Dendritic cell treated with granulocyte-macrophage colony-stimulating factor and Interleukin-4, amounts not matched to agents 40 ng/mL and 50 ng/mL, for 4 days (primary cell): ENCODE data around the gene PRKCH.

ENCODE experiments used
- H3K27ac Mint-ChIP-seq: one replicate; pipeline ENCODE4 v1.8.0; 2022; ENCODE audit warnings: mild to moderate bottlenecking, mixed read lengths
- H3K27me3 Mint-ChIP-seq: one replicate; pipeline ENCODE4 v1.8.0; 2022; ENCODE audit warnings: mild to moderate bottlenecking, mixed read lengths
- H3K36me3 Mint-ChIP-seq: one replicate; pipeline ENCODE4 v1.8.0; 2022; ENCODE audit warnings: low read depth, mixed read lengths
- H3K4me1 Mint-ChIP-seq: one replicate; pipeline ENCODE4 v1.8.0; 2022; ENCODE audit warnings: low read depth, mixed read lengths
- H3K4me3 Mint-ChIP-seq: one replicate; pipeline ENCODE4 v1.8.0; 2022; ENCODE audit warnings: mild to moderate bottlenecking, moderate library complexity, mixed read lengths
- H3K9me3 Mint-ChIP-seq: one replicate; pipeline ENCODE4 v1.8.0; 2022; ENCODE audit warnings: mixed read lengths
- intact Hi-C: fragments of 100-400 bp; cut with micrococcal nuclease; formaldehyde crosslinking; loops from one replicate; pipeline ENCODE4 v1.15.0; 2022

PRKCH gene

GRCh38 chr14:61320806-61321384 lies 484 bp upstream of the PRKCH start:
- no peaks in the 10 kb centered on the region for H3K9me3 Mint-ChIP-seq
- H3K36me3 Mint-ChIP-seq: no peaks in the 10 kb centered on the region
- H3K4me3 Mint-ChIP-seq: peak overlapping the region; percentile 86
- peak overlapping the region; percentile 48 for H3K27ac Mint-ChIP-seq
- intact Hi-C loops: no loop called here
- peaks cover 23% of the 10 kb centered on the region for H3K27me3 Mint-ChIP-seq
- peaks cover 13% of the 10 kb centered on the region for H3K4me1 Mint-ChIP-seq

GRCh38 chr14:61322011-61322798 lies 826 bp downstream of the PRKCH start:
- Mint-ChIP-seq H3K27me3 (peaks cover 23% of the 10 kb centered on the region), H3K36me3 (no peaks in the 10 kb centered on the region), H3K4me1 (peaks cover 18% of the 10 kb centered on the region), H3K4me3 (peak overlapping the region; percentile 86), H3K9me3 (no peaks in the 10 kb centered on the region), H3K27ac (peak overlapping the region; percentile 44)
- intact Hi-C loops: no loop called here

GRCh38 chr14:61322799-61323290 lies 1.5 kb downstream of the PRKCH start:
- Mint-ChIP-seq H3K9me3 (no peaks in the 10 kb centered on the region), H3K27ac (peak overlapping the region; percentile 44), H3K4me1 (peaks cover 18% of the 10 kb centered on the region), H3K27me3 (peaks cover 23% of the 10 kb centered on the region), H3K36me3 (no peaks in the 10 kb centered on the region), H3K4me3 (peak overlapping the region; percentile 86)
- intact Hi-C loops: no loop called here

DNA sequence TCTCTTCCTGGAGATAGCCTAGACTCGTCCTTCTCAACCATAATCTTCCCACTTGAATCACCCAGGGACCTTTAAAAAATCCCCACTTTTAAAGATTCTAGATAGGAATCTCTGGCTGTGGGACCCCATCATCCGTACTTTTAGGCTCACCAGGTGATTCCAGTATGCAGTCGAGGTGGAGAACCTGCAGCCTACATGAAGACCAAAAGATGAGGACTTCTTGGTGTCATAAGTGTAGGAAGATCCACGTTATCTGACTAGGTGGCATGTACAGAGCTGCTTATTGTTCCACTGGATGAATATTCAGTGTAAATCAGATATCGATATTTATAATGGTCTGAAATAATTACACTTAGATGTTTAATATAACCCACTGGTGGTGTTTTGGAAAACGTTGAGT lies 2.6 kb downstream of the PRKCH start:
- Mint-ChIP-seq H3K27ac (no peak overlapping the region), H3K4me1 (peaks cover 27% of the 10 kb centered on the region), H3K9me3 (no peaks in the 10 kb centered on the region), H3K4me3 (no peak overlapping the region), H3K27me3 (peaks cover 23% of the 10 kb centered on the region), H3K36me3 (no peaks in the 10 kb centered on the region)
- intact Hi-C loops: no loop called here

DNA sequence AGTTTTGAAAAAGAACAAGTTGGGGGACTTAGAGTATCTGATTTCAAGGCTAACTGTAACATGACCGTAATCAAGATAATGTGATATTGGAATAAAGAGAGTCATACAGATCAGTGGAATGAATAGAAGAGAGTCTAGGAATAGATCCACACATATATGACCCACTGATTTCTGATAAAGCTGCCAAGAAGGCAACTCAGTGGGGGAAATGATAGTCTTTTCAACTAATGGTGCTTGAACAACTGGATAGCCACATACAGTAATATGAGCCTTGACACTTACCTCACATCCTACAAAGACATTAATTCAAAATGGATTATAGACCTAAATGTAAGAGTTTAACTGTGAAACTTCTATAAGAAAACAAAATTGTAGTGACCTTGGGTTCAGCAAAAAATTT lies 3.8 kb downstream of the PRKCH start:
- Mint-ChIP-seq H3K27me3 (peaks cover 23% of the 10 kb centered on the region), H3K27ac (no peak overlapping the region), H3K4me3 (no peak overlapping the region), H3K9me3 (no peaks in the 10 kb centered on the region), H3K4me1 (peaks cover 39% of the 10 kb centered on the region), H3K36me3 (no peaks in the 10 kb centered on the region)
- intact Hi-C loops: no loop called here

DNA sequence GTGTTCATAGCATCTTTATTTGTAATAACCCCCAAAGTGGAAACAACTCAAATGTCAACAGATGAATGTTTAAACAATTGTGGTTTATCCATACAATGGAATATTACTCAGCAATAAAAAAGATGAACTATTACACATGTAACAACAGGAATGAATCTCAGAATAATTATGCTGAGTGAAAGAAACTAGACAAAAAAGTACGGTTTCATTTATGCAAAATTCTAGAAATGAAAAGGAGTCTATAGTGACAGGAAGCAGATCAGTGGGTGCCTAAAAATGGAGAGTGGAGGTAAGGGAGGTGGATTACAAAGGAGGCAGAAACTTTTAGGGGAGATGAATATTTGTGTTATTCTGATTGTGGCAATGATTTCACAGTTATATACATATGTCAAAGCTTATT lies 4.8 kb downstream of the PRKCH start:
- no peaks in the 10 kb centered on the region for H3K9me3 Mint-ChIP-seq
- no peak overlapping the region for H3K27ac Mint-ChIP-seq
- peaks cover 21% of the 10 kb centered on the region for H3K27me3 Mint-ChIP-seq
- intact Hi-C loops: no loop called here
- no peak overlapping the region for H3K4me3 Mint-ChIP-seq
- peaks cover 40% of the 10 kb centered on the region for H3K4me1 Mint-ChIP-seq
- H3K36me3 Mint-ChIP-seq: no peaks in the 10 kb centered on the region

GRCh38 chr14:61326847-61327246 lies 5.5 kb downstream of the PRKCH start:
- Mint-ChIP-seq H3K36me3 (no peaks in the 10 kb centered on the region), H3K4me1 (peaks cover 40% of the 10 kb centered on the region), H3K9me3 (no peaks in the 10 kb centered on the region), H3K27me3 (peaks cover 17% of the 10 kb centered on the region), H3K27ac (no peak overlapping the region), H3K4me3 (no peak overlapping the region)
- intact Hi-C loops: no loop called here

DNA sequence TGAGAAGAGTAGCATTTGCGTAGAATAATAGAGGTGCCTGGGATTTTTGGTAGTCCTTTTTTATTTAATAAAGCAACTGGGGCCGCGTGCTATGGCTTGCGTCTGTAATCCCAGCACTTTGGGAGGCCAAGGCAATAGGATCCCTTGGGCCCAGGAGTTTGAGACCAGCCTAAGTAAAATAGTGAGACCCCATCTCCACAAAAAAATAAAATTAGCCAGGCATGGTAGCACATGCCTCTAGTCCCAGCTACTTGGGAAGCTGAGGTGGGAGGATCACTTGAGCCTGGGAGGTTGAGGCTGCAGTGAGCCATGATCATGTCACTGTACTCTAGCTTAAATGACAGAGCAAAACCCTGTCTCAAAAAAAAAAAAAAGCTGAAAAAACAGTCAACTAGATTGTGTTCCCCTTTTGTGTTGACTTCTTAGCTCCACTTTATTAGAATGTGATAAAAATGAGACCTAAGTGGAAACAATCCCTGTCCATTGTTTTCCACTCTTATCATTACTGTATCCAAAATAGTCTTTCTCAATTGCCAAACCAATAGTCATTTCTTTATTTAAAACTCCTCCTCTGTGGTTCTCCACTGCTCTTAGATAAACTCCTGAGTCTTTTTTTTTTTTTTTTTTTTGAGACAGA lies 7.4 kb downstream of the PRKCH start:
- intact Hi-C loops: no loop called here

GRCh38 chr14:61329478-61330051 lies 8.2 kb downstream of the PRKCH start:
- H3K4me1 Mint-ChIP-seq: peaks cover 27% of the 10 kb centered on the region
- H3K36me3 Mint-ChIP-seq: no peaks in the 10 kb centered on the region
- intact Hi-C loops: no loop called here
- no peak overlapping the region for H3K4me3 Mint-ChIP-seq
- H3K27ac Mint-ChIP-seq: peak overlapping the region; percentile 54
- H3K27me3 Mint-ChIP-seq: no peaks in the 10 kb centered on the region
- H3K9me3 Mint-ChIP-seq: no peaks in the 10 kb centered on the region

More for the DNA sequence above, 7.4 kb downstream of the PRKCH start:
- no peaks in the 10 kb centered on the region for H3K36me3 Mint-ChIP-seq
- no peak overlapping the region for H3K4me3 Mint-ChIP-seq
- H3K9me3 Mint-ChIP-seq: no peaks in the 10 kb centered on the region
- H3K4me1 Mint-ChIP-seq: peaks cover 27% of the 10 kb centered on the region
- peak overlapping the region; percentile 54 for H3K27ac Mint-ChIP-seq
- H3K27me3 Mint-ChIP-seq: peaks cover under 1% of the 10 kb centered on the region

- no peak overlapping the region for H3K4me3 Mint-ChIP-seq
- no peak overlapping the region for H3K27ac Mint-ChIP-seq
- peaks cover 27% of the 10 kb centered on the region for H3K4me1 Mint-ChIP-seq
- no peaks in the 10 kb centered on the region for H3K27me3 Mint-ChIP-seq
- intact Hi-C loops: no loop called here
- no peaks in the 10 kb centered on the region for H3K36me3 Mint-ChIP-seq
- no peaks in the 10 kb centered on the region for H3K9me3 Mint-ChIP-seq
These were observed 9.1 kb downstream of the PRKCH start for GRCh38 chr14:61330511-61330910.

DNA sequence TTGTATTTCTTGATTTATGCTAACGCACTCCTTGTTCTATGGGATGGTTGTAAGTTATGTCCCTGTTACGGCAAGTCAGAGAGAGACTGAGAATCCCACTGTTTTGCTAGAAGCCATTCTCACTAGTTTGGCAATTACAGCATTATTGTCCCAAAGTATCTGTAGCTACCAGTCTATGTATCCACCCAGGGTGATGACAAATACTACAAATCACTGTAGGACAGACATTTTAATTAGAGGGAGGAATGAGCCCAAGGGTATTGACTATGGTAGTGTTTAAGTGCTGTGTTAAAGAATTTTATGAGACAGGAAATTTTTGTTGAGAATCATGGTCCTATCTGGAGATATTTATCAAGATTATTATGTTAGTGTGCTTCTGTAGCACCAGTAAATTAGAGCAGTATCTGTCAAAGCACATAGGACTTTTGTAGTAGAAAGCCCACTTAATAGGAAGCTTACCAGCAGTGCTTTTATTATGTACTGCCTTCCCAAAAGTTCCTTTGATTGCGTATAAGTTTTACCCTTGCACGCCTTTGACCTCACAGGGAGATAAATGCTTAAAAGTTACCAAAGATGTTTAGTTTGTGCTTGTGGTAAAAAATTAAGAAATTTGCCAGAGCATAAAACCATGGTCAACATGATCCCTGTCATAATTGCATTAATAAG lies 10.7 kb downstream of the PRKCH start:
- Mint-ChIP-seq H3K36me3 (no peaks in the 10 kb centered on the region), H3K9me3 (no peaks in the 10 kb centered on the region), H3K27me3 (no peaks in the 10 kb centered on the region), H3K4me3 (no peak overlapping the region), H3K27ac (no peak overlapping the region), H3K4me1 (peaks cover 22% of the 10 kb centered on the region)
- intact Hi-C loops: no loop called here

GRCh38 chr14:61332658-61333029 lies 11.3 kb downstream of the PRKCH start:
- H3K36me3 Mint-ChIP-seq: no peaks in the 10 kb centered on the region

GRCh38 chr14:61333087-61333486 lies 11.7 kb downstream of the PRKCH start:
- Mint-ChIP-seq H3K36me3 (no peaks in the 10 kb centered on the region), H3K4me1 (peaks cover 22% of the 10 kb centered on the region), H3K27ac (no peak overlapping the region), H3K27me3 (no peaks in the 10 kb centered on the region), H3K9me3 (no peaks in the 10 kb centered on the region), H3K4me3 (no peak overlapping the region)
- intact Hi-C loops: no loop called here

More at GRCh38 chr14:61332658-61333029, 11.3 kb downstream of the PRKCH start:
- H3K27me3 Mint-ChIP-seq: no peaks in the 10 kb centered on the region
- H3K9me3 Mint-ChIP-seq: no peaks in the 10 kb centered on the region
- H3K4me1 Mint-ChIP-seq: peaks cover 22% of the 10 kb centered on the region
- intact Hi-C loops: no loop called here
- H3K4me3 Mint-ChIP-seq: no peak overlapping the region
- no peak overlapping the region for H3K27ac Mint-ChIP-seq
